K562 treated with DMSO at 1 percent for 24 hours (cell line): ENCODE data around the gene RAC2. TPM values are rescaled to one million over a fixed set of nuclear protein-coding genes. Genes with fewer than 3 reads are reported as not detected.

ENCODE experiments used
- total RNA-seq: library from RNA; unstranded; fragments of 300-600 nt; gene quantifications from 2 replicates; pipeline ENCODE4 v1.2.3, GENCODE V29; 2022; ENCODE audit warnings: low read depth; ENCODE audit not compliant: insufficient read depth

RAC2 gene
- total RNA-seq: 420 and 433 TPM in 2 replicates

GRCh38 chr22:37244114-37244921 lies at the start of gene RAC2:
RAC2 (minus strand) TSS chr22:37244269; CDS start chr22:37244148, 121 bp downstream.

DNA sequence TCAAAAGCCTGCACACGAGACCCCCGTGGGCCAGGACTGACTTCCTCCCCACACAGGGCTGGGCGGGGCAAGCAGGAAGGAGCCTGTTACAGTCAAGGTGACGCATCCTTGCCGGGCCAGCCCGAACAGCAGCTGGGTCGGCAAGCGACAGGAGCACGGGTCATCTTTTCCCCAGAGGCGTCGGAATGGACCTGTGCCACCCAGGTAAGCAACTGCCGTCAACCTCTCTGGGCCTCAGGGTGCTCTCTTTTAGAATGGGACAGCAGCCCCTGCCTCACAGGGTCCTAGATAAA lies 38.3 kb upstream of the RAC2 start, which contains the start of gene CYTH4:
Gene CYTH4, plus strand, starts transcription at position 124 of the 293 bp plus-strand sequence. Its CDS starts 62 bp downstream, at position 186.

DNA sequence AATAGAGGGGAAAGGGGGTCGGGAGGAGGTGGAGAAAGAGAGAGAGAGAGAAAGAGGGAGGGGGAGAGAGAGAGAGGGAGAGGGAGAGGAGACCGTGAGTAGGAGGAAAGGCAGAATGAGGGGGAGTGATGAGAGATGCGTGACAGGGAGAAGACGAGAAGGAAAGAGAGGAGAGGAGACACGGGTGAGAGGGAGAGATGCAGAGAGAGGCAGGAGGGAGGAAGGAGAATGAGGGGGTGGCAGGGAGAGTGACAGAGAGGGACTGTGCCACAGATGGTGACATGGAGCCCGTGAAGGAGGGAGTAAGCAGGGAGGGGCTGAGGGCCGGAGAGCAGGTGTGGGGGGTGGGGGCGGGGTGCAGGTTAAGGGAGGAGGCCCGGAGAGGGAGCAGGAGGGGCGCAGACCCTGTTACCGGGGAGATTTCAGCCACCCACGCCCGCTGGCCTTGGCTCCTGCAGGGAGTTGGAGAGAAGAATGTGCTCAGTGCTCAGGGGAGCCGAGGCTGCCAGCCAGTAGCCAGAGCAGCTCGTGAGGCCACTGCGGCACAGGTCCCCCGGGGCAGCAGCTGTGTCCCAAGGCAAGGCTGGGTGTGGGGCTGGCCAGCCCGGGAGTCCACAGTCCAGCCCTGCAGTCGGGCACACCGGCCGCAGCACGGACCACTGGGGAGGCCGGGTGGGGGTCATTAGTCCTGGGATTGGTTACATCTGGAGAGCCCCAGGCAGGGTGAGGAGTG lies 31.7 kb downstream of the RAC2 start, which contains the start of gene SSTR3:
Gene SSTR3, minus strand, starts transcription at position 304 of the 733 bp plus-strand sequence. CDS start 4,674 bp downstream, outside the sequence.

DNA sequence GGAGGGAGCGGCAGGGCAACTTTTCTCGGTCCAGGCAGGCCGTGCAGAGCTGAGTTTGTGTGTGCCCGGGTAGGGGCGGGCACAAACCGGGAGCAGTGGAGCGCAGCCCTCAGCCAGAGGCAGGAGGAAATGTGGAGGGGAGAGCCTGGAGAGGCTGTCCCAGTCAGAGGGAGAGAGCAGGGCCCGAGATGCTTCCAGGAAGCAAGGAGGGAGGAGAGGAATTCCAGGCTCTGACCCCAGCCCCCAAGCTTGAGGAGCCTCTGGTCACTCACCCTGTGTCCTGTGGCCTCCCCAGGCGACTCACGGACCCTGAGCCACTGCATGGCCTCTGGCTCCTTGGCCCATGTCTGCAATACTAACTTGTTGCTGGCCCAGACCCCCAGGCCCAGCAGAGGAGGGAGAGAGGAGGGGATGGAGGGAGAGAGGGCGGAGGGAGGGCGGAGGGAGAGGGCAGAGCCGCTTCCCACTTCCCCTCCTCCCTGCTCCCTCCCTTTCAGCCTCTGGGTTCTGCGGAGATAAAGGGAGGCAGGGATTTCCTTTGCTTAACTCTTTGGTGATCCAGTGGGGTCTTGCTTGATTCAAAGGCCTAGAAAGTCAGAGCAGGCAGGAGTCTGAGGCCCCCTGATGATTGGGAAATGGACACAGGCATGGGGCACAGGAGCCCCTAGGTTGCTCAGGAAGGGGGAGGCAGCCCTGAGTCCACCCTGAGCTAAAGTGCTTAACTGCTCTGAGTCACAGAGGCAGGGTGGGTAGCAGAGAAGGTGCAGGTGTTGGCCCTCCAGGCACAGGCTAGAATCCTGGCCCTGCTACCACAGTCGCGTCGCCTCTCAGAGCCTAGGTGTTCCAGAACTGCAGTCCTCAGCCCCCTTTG lies 55.9 kb downstream of the RAC2 start, which contains the start of gene C1QTNF6:
Gene C1QTNF6, minus strand, starts transcription at position 357 of the 871 bp plus-strand sequence. Its CDS starts 34 bp downstream, at position 323.

Other genes starting within 250 kb of the RAC2 start
- 71.7 and 74.7 TPM in 2 replicates for gene TST, start 224.8 kb downstream of the RAC2 start, total RNA-seq
- 165 and 187 TPM in 2 replicates for gene MPST, start 224.5 kb downstream of the RAC2 start, total RNA-seq
- gene KCTD17, start 192.5 kb downstream of the RAC2 start, total RNA-seq: 0.74 and 2.4 TPM in 2 replicates
- not detected in 2 replicates for gene TMPRSS6, start 134.6 kb downstream of the RAC2 start, total RNA-seq
- 0.51 and 0.88 TPM in 2 replicates for gene IL2RB, start 94.4 kb downstream of the RAC2 start, total RNA-seq
- gene C1QTNF6, start 56.0 kb downstream of the RAC2 start, total RNA-seq: 1.5 and 2.2 TPM in 2 replicates
- not detected in 2 replicates for gene SSTR3, start 31.8 kb downstream of the RAC2 start, total RNA-seq
- 0.45 and 0.83 TPM in 2 replicates for gene CYTH4, start 38.2 kb upstream of the RAC2 start, total RNA-seq
- gene ELFN2, start 183.2 kb upstream of the RAC2 start, total RNA-seq: not detected in 2 replicates
- not detected in 2 replicates for gene MFNG, start 242.1 kb upstream of the RAC2 start, total RNA-seq